ENCODE results near the gene LSM3. TPM values are rescaled to one million over a fixed set of nuclear protein-coding genes. Genes with fewer than 3 reads are reported as not detected.

LSM3 gene
- total and polyA plus RNA-seq, 2 experiments from 2014 or later: 12.4 to 22.1 TPM

GRCh38 chr3:14150078-14150477 lies 28.5 kb upstream of the LSM3 start:
- H3K27me3 ChIP-seq: no peaks in the 10 kb centered on the region
- peaks cover 4% of the 10 kb centered on the region for H3K4me1 ChIP-seq (ENCODE audit: insufficient read depth)
- H4K20me1 ChIP-seq (ENCODE audit: insufficient read depth, poor library complexity, severe bottlenecking): no peaks in the 10 kb centered on the region
- no peak overlapping the region for H3K4me3 ChIP-seq
- H3K9me3 ChIP-seq (ENCODE audit: low read depth): no peaks in the 10 kb centered on the region
- no peaks in the 10 kb centered on the region for H3K36me3 ChIP-seq (replicated peaks; ENCODE audit: insufficient read depth, low read depth)
- no peak overlapping the region for H3K27ac ChIP-seq
- DNase-seq (ENCODE audit: low spot score): no peak
- TF ChIP-seq EZH2phosphoT487 (IDR thresholded peaks at IDR 0.05; ENCODE audit: low read depth, severe bottlenecking, unreplicated experiment) (no peak), EZH2 (IDR thresholded peaks at IDR 0.05; ENCODE audit: borderline replicate concordance) (no peak)
- no peak overlapping the region for H2AFZ ChIP-seq
- H3K9me2 ChIP-seq (replicated peaks; ENCODE audit: insufficient read depth): no peaks in the 10 kb centered on the region
- no peaks in the 10 kb centered on the region for H3K79me2 ChIP-seq
- no peak overlapping the region for H3K4me2 ChIP-seq
- 97% methylated on average over 9 of the region's 9 CpGs for WGBS (ENCODE audit: low lambda C conversion rate, missing lambda C conversion rate)

GRCh38 chr3:14150491-14151230 lies 28.0 kb upstream of the LSM3 start:
- DNase-seq (ENCODE audit: low spot score): no peak
- no peaks in the 10 kb centered on the region for H3K36me3 ChIP-seq (replicated peaks; ENCODE audit: insufficient read depth, low read depth)

GRCh38 chr3:14151471-14152083 lies 27.0 kb upstream of the LSM3 start:
- no peaks in the 10 kb centered on the region for H4K20me1 ChIP-seq (ENCODE audit: insufficient read depth, poor library complexity, severe bottlenecking)
- TF ChIP-seq EZH2phosphoT487 (IDR thresholded peaks at IDR 0.05; ENCODE audit: low read depth, severe bottlenecking, unreplicated experiment) (no peak), EZH2 (IDR thresholded peaks at IDR 0.05; ENCODE audit: borderline replicate concordance) (no peak), CTCF (IDR thresholded peaks at IDR 0.05; ENCODE audit: poor library complexity) (no peak)
- no peaks in the 10 kb centered on the region for H3K27me3 ChIP-seq
- H3K79me2 ChIP-seq: no peaks in the 10 kb centered on the region
- no peak for DNase-seq (ENCODE audit: low spot score)
- H3K9me3 ChIP-seq (ENCODE audit: low read depth): no peaks in the 10 kb centered on the region
- 91% methylated on average over 12 of the region's 12 CpGs for WGBS (ENCODE audit: low lambda C conversion rate, missing lambda C conversion rate)
- H3K4me2 ChIP-seq: no peak overlapping the region
- H3K36me3 ChIP-seq (replicated peaks; ENCODE audit: insufficient read depth, low read depth): no peaks in the 10 kb centered on the region
- no peak overlapping the region for H3K4me3 ChIP-seq
- no peak overlapping the region for H3K27ac ChIP-seq
- no peak overlapping the region for H2AFZ ChIP-seq
- no peaks in the 10 kb centered on the region for H3K9me2 ChIP-seq (replicated peaks; ENCODE audit: insufficient read depth)
- H3K4me1 ChIP-seq (ENCODE audit: insufficient read depth): no peaks in the 10 kb centered on the region

More at GRCh38 chr3:14150491-14151230, 28.0 kb upstream of the LSM3 start:
- Histone ChIP-seq H3K27me3 (no peaks in the 10 kb centered on the region), H3K4me3 (no peak overlapping the region), H3K4me2 (no peak overlapping the region), H3K9me2 (replicated peaks; ENCODE audit: insufficient read depth) (no peaks in the 10 kb centered on the region), H2AFZ (no peak overlapping the region), H4K20me1 (ENCODE audit: insufficient read depth, poor library complexity, severe bottlenecking) (no peaks in the 10 kb centered on the region), H3K27ac (no peak overlapping the region), H3K9me3 (ENCODE audit: low read depth) (no peaks in the 10 kb centered on the region), H3K4me1 (ENCODE audit: insufficient read depth) (no peaks in the 10 kb centered on the region), H3K79me2 (no peaks in the 10 kb centered on the region)
- TF ChIP-seq EZH2 (IDR thresholded peaks at IDR 0.05; ENCODE audit: borderline replicate concordance) (no peak), EZH2phosphoT487 (IDR thresholded peaks at IDR 0.05; ENCODE audit: low read depth, severe bottlenecking, unreplicated experiment) (no peak), CTCF (IDR thresholded peaks at IDR 0.05; ENCODE audit: poor library complexity) (no peak)
- 96% methylated on average over 9 of the region's 9 CpGs for WGBS (ENCODE audit: low lambda C conversion rate, missing lambda C conversion rate)

Measured in hepatocyte (in vitro differentiated cells).